Fibroblast of lung (primary cell): ENCODE data around the gene KDM8. TPM values are rescaled to one million over a fixed set of nuclear protein-coding genes. Genes with fewer than 3 reads are reported as not detected.

Source experiments
- DNase-seq, 2 donors: peaks; one replicate each; pipeline versions ENCODE4 v3.0.0 to v3.0.0-alpha.2; 2010; ENCODE audit warnings: low read depth in 2 of 2
- H2AFZ ChIP-seq: 2 replicates; pipeline ENCODE4 v1.5.1; 2012; ENCODE audit warnings: low read length, control low read depth, inconsistent platforms
- H3K27ac ChIP-seq: 2 replicates; pipeline ENCODE4 v1.5.1; 2011; ENCODE audit warnings: low read length, control low read depth; ENCODE audit not compliant: insufficient read depth
- H3K27me3 ChIP-seq: 2 replicates; pipeline ENCODE4 v1.5.1; 2011; ENCODE audit warnings: mild to moderate bottlenecking, low read length; ENCODE audit not compliant: control insufficient read depth, insufficient read depth
- H3K36me3 ChIP-seq: 2 replicates; pipeline ENCODE4 v1.5.1; 2011; ENCODE audit warnings: low read length; ENCODE audit not compliant: control insufficient read depth, insufficient read depth
- H3K4me1 ChIP-seq: 2 replicates; pipeline ENCODE4 v1.5.1; 2011; ENCODE audit warnings: low read length; ENCODE audit not compliant: control insufficient read depth, insufficient read depth; ENCODE audit errors: extremely low read depth
- H3K4me2 ChIP-seq: 2 replicates; pipeline ENCODE4 v1.5.1; 2011; ENCODE audit warnings: low read length, control low read depth; ENCODE audit not compliant: insufficient read depth; ENCODE audit errors: extremely low read depth
- H3K4me3 ChIP-seq, 4 experiments: fragments of 200-600 bp in 1 of 4; sonication (generic) in 1 of 4; replicated peaks in 1 of 4; 2 replicates each; pipeline ENCODE4 v1.5.1; 2011 to 2016; ENCODE audit warnings: low read length in 4 of 4, low read depth in 3 of 4, mild to moderate bottlenecking in 3 of 4, control low read depth in 2 of 4, inconsistent platforms in 1 of 4, mixed read lengths in 1 of 4; ENCODE audit not compliant: insufficient read depth in 1 of 4; ENCODE audit errors: control extremely low read depth in 1 of 4
- H3K79me2 ChIP-seq: 2 replicates; pipeline ENCODE4 v1.5.1; 2012; ENCODE audit warnings: mild to moderate bottlenecking, low read length, inconsistent platforms; ENCODE audit not compliant: control insufficient read depth, insufficient read depth
- H3K9ac ChIP-seq: 2 replicates; pipeline ENCODE4 v1.5.1; 2011; ENCODE audit warnings: mild to moderate bottlenecking, low read length, control low read depth; ENCODE audit not compliant: insufficient read depth
- H3K9me3 ChIP-seq: 2 replicates; pipeline ENCODE4 v1.5.1; 2012; ENCODE audit warnings: low read depth, low read length; ENCODE audit not compliant: control insufficient read depth, insufficient read depth
- H4K20me1 ChIP-seq: 2 replicates; pipeline ENCODE4 v1.5.1; 2011; ENCODE audit warnings: low read length; ENCODE audit not compliant: control insufficient read depth, insufficient read depth; ENCODE audit errors: extremely low read depth
- EZH2 ChIP-seq: IDR thresholded peaks from 2 replicates; pipeline ENCODE4 v1.5.1; 2012; ENCODE audit warnings: low read length, control low read depth, mild to moderate bottlenecking; ENCODE audit errors: missing control alignments
- polyA plus RNA-seq, 2 donors: library from polyadenylated mRNA; depleted of rRNA in 1 of 2; stranded (reverse) in 1 of 2; unstranded in 1 of 2; fragments of >200 nt; gene quantifications; 2 replicates each; pipeline ENCODE4 v1.2.1, GENCODE V29; 2011 to 2012; ENCODE audit warnings: missing spikeins in 1 of 2
- total RNA-seq: library from RNA; depleted of rRNA; stranded (reverse); fragments of >200 nt; gene quantifications from 2 replicates; pipeline ENCODE4 v1.2.1, GENCODE V29; 2014
- TF ChIP-seq, protein P1 (sequence below), 2 donors: IDR thresholded peaks in 1 of 2; conservative IDR thresholded peaks in 1 of 2; 1 replicate in 1 of 2; 2 replicates in 1 of 2; pipeline ENCODE4 v1.5.1; 2011 to 2012; ENCODE audit warnings: low read length in 2 of 2, control low read depth in 1 of 2, inconsistent platforms in 1 of 2, low read depth in 1 of 2, mild to moderate bottlenecking in 1 of 2

The KDM8 gene
- total and polyA plus RNA-seq, 2 donors (not counting 1 experiment from before 2014, with no cell fraction given), result 2.0 to 3.6 TPM

DNA sequence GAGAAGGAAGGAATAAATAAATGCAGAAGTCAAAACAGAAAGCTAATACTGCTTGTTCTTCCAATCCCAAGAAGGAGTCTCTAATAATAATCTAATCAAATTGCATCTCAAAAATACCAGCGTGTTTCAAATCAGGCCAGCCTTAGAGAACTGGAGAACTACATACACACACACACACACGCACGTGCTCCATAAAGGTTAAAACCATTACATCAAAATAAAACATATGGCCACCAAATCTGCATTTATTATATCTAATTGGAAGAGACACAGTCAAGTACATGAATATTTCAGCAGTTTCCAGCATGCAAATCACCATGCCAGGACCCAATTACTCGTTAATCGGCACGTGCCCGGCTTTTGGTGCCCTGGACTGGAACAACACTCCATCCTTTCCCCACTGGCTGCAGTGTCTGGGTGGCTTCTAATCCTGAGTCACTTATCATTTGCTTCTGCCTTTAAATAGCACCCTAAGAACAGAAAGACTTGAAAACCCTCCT is 20.4 kb upstream of the KDM8 start:
- Histone ChIP-seq H3K36me3 (no peaks in the 10 kb centered on the region), H3K4me2 (no peak overlapping the region), H3K9me3 (no peaks in the 10 kb centered on the region), H2AFZ (no peak overlapping the region), H3K4me3 (no peak overlapping the region), H3K27me3 (no peaks in the 10 kb centered on the region), H3K9ac (no peak overlapping the region), H3K4me1 (no peaks in the 10 kb centered on the region), H4K20me1 (no peaks in the 10 kb centered on the region), H3K79me2 (no peaks in the 10 kb centered on the region), H3K27ac (no peak overlapping the region)
- TF ChIP-seq, protein P1, sequence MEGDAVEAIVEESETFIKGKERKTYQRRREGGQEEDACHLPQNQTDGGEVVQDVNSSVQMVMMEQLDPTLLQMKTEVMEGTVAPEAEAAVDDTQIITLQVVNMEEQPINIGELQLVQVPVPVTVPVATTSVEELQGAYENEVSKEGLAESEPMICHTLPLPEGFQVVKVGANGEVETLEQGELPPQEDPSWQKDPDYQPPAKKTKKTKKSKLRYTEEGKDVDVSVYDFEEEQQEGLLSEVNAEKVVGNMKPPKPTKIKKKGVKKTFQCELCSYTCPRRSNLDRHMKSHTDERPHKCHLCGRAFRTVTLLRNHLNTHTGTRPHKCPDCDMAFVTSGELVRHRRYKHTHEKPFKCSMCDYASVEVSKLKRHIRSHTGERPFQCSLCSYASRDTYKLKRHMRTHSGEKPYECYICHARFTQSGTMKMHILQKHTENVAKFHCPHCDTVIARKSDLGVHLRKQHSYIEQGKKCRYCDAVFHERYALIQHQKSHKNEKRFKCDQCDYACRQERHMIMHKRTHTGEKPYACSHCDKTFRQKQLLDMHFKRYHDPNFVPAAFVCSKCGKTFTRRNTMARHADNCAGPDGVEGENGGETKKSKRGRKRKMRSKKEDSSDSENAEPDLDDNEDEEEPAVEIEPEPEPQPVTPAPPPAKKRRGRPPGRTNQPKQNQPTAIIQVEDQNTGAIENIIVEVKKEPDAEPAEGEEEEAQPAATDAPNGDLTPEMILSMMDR (conservative IDR thresholded peaks at IDR 0.05 in 1 of 2, IDR thresholded peaks at IDR 0.05 in 1 of 2; ENCODE audit: low read depth in 1 of 2, low read length in 2 of 2), result no peak
- TF ChIP-seq EZH2, result no peak
- DNase-seq, result no peak

DNA sequence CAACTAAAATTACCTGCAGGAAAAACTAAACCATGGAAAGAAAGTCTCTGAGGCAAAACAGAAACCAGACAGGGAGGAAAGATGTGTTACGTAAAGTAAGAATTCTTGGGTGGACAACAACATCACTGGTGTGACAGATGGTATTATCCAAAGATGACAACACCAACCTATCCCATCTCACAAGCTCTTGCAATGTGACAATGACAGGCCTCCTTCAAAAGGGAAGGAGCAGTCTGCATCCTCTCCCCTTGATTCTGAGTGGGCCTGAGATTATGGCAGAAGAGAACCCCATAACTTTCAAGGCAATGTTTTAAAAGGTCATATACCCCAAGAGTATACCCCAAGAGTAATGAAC is 17.6 kb upstream of the KDM8 start:
- H3K27ac ChIP-seq, result no peak overlapping the region
- H3K4me3 ChIP-seq, result no peak overlapping the region
- no peak overlapping the region for H3K4me2 ChIP-seq
- no peaks in the 10 kb centered on the region for H3K4me1 ChIP-seq
- no peaks in the 10 kb centered on the region for H3K9me3 ChIP-seq
- H3K27me3 ChIP-seq, result peaks cover 6% of the 10 kb centered on the region
- H3K79me2 ChIP-seq, result no peaks in the 10 kb centered on the region
- TF ChIP-seq EZH2, result no peak
- TF ChIP-seq, protein P1 (conservative IDR thresholded peaks at IDR 0.05 in 1 of 2, IDR thresholded peaks at IDR 0.05 in 1 of 2; ENCODE audit: low read depth in 1 of 2, low read length in 2 of 2), result no peak
- H3K36me3 ChIP-seq, result no peaks in the 10 kb centered on the region
- no peak overlapping the region for H3K9ac ChIP-seq
- no peak for DNase-seq
- H4K20me1 ChIP-seq, result no peaks in the 10 kb centered on the region
- H2AFZ ChIP-seq, result no peak overlapping the region

DNA sequence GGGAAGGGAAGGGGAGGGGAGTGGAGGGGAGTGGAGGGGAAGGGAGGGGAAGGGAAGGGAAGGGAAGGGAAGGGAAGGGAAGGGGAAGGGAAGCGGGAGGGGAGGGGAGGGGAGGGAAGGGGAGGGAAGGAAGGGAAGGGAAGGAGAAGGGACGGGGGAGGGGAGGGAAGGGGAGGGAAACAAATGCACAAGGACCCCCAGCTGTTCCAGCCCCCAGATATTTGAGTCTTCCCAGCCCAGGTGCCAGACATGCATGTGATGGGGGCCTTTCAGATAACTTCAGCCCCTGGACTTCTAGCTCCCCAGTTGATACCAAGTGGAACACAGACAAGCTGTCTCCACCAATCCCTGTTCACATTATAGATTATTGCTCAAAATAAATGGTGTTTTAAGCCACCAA is 14.7 kb upstream of the KDM8 start:
- Histone ChIP-seq H3K27me3 (peaks cover 6% of the 10 kb centered on the region), H3K4me1 (no peaks in the 10 kb centered on the region), H4K20me1 (no peaks in the 10 kb centered on the region), H3K27ac (no peak overlapping the region), H3K36me3 (no peaks in the 10 kb centered on the region), H3K9ac (no peak overlapping the region), H3K4me3 (no peak overlapping the region), H3K4me2 (no peak overlapping the region), H3K79me2 (no peaks in the 10 kb centered on the region), H2AFZ (no peak overlapping the region), H3K9me3 (no peaks in the 10 kb centered on the region)
- TF ChIP-seq, protein P1 (conservative IDR thresholded peaks at IDR 0.05 in 1 of 2, IDR thresholded peaks at IDR 0.05 in 1 of 2; ENCODE audit: low read depth in 1 of 2, low read length in 2 of 2), result no peak
- TF ChIP-seq EZH2, result no peak
- no peak for DNase-seq
